Thyroid gland (tissue), 4 donors: ENCODE data around the gene PTGS2.

Experiments used
- POLR2A ChIP-seq, 2 donors: fragments of 450-650 bp; IDR thresholded peaks; one replicate each; pipeline ENCODE4 v1.6.1; 2017; ENCODE audit warnings: antibody characterized with exemption in 2 of 2, mild to moderate bottlenecking in 2 of 2, moderate library complexity in 1 of 2
- TF ChIP-seq, protein P1 (sequence below), 6 experiments: fragments of 200-600 bp in 3 of 6; fragments of 450-650 bp in 3 of 6; sonication (generic) in 3 of 6; IDR thresholded peaks; one replicate each; pipeline ENCODE4 v1.5.1; 2016 to 2019; ENCODE audit warnings: antibody characterized with exemption in 6 of 6, mild to moderate bottlenecking in 2 of 6, inconsistent platforms in 1 of 6, moderate library complexity in 1 of 6

DNA sequence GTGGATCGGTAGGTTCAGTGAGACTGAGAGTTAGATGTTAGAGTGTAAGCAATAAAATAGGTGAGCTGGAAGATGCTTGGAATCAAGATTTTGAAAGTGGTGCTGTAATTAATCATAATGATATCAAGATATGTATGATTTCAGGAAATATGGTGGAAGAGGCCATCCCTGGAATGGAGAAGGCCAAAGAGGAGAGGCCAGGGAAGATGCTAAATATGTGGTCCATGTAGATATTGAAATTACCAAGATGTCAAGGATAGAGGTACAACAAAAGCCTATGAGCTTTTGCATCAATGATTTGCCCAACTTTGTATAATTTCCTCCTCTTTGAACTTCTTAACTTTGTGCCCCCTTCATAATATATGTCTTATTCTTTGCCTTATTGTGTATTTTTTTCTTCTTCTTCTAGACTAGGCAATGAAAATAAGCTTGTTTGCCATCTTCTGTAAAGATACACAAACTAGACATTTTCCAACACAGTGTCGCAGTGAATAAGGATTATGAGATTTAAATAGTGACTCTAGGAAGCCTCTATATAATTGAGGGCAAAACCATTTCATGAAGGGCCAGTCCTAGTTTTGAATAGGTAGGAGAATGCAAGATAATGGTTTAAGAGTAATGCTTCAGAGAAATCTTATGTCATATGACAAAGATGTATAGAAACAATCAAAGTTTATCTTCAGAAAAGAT, 8.9 kb downstream of the PTGS2 start:
- TF ChIP-seq POLR2A (IDR thresholded peaks at IDR 0.05): no peak
- TF ChIP-seq, protein P1, sequence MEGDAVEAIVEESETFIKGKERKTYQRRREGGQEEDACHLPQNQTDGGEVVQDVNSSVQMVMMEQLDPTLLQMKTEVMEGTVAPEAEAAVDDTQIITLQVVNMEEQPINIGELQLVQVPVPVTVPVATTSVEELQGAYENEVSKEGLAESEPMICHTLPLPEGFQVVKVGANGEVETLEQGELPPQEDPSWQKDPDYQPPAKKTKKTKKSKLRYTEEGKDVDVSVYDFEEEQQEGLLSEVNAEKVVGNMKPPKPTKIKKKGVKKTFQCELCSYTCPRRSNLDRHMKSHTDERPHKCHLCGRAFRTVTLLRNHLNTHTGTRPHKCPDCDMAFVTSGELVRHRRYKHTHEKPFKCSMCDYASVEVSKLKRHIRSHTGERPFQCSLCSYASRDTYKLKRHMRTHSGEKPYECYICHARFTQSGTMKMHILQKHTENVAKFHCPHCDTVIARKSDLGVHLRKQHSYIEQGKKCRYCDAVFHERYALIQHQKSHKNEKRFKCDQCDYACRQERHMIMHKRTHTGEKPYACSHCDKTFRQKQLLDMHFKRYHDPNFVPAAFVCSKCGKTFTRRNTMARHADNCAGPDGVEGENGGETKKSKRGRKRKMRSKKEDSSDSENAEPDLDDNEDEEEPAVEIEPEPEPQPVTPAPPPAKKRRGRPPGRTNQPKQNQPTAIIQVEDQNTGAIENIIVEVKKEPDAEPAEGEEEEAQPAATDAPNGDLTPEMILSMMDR (IDR thresholded peaks at IDR 0.05): no peak
